K562 (cell line): ENCODE results near the gene TMEM131L. TPM values are rescaled to one million over a fixed set of nuclear protein-coding genes. Genes with fewer than 3 reads are reported as not detected.

Experiments
- ATAC-seq: fragments of 200-7000 bp; cut with Tn5 transposase; 3 replicates; pipeline ENCODE4 v1.9.1; 2020; ENCODE audit warnings: moderate library complexity
- BruUV-seq: library from RNA; stranded (reverse); fragments of 400-500 nt; replicated peaks from 2 replicates; lab custom pipeline; 2021; lab: Mats Ljungman, UMichigan
- CTCF ChIA-PET: fragments of 300-600 bp; formaldehyde crosslinking; extraction: SDS; loops from one replicate; lab custom pipeline; 2021; ENCODE audit warnings: low intra/inter-chr PET ratio; lab: Yijun Ruan, JAX
- POLR2A ChIA-PET: fragments of 300-600, 350-650 bp; sonication (Branson Sonifier 250); formaldehyde crosslinking; extraction: SDS; loops from one replicate; lab custom pipeline; 2021; ENCODE audit warnings: antibody characterized with exemption, inconsistent platforms; lab: Yijun Ruan, JAX
- DNase-seq, 4 experiments: peaks; one replicate each; pipeline versions ENCODE4 v3.0.0 to v3.0.0-alpha.2; 2011 to 2018; ENCODE audit warnings: low spot score in 3 of 4, mixed read lengths in 3 of 4; ENCODE audit errors: extremely low read depth in 1 of 4
- FAIRE-seq: peaks from 2 replicates; lab custom pipeline; 2011; peaks lifted over from hg19 to GRCh38; lab: Jason Lieb, UNC
- H2AFZ ChIP-seq: 2 replicates; pipeline ENCODE4 v1.6.0; 2011; ENCODE audit warnings: low read depth, low read length, control low read depth, inconsistent platforms
- H3K27ac ChIP-seq: fragments of 200-600 bp; 3 replicates; pipeline ENCODE4 v1.8.0; 2011; ENCODE audit warnings: low read depth, mild to moderate bottlenecking, control low read depth, inconsistent platforms, low read length, moderate library complexity, mixed read lengths; ENCODE audit errors: extremely low read depth
- H3K27me3 ChIP-seq, 2 experiments: fragments of 300-600 bp in 1 of 2; 2 replicates in 1 of 2; 3 replicates in 1 of 2; pipeline versions ENCODE4 v1.6.0 to v1.8.0; 2011; ENCODE audit warnings: inconsistent platforms in 2 of 2, low read length in 2 of 2, mild to moderate bottlenecking in 1 of 2, mixed read lengths in 1 of 2, moderate library complexity in 1 of 2; ENCODE audit not compliant: control insufficient read depth in 2 of 2, insufficient read depth in 2 of 2
- H3K36me3 ChIP-seq: fragments of 300-600 bp; 3 replicates; pipeline ENCODE4 v1.8.0; 2011; ENCODE audit warnings: mild to moderate bottlenecking, low read length, inconsistent platforms; ENCODE audit not compliant: control insufficient read depth, insufficient read depth
- H3K4me1 ChIP-seq, 2 experiments: fragments of 200-600 bp in 1 of 2; replicated peaks in 1 of 2; 2 replicates in 1 of 2; 3 replicates in 1 of 2; pipeline versions ENCODE4 v1.5.1 to v1.8.0; 2011; ENCODE audit warnings: inconsistent platforms in 2 of 2, low read length in 2 of 2, mild to moderate bottlenecking in 1 of 2, mixed read lengths in 1 of 2, moderate library complexity in 1 of 2; ENCODE audit not compliant: control insufficient read depth in 2 of 2, insufficient read depth in 2 of 2
- H3K4me2 ChIP-seq: 2 replicates; pipeline ENCODE4 v1.6.1; 2011; ENCODE audit warnings: low read length, control low read depth, inconsistent platforms, mixed read lengths; ENCODE audit not compliant: insufficient read depth
- H3K4me3 ChIP-seq: fragments of 200-600 bp; sonication (generic), shearing (Covaris generic); 2 replicates; pipeline ENCODE4 v1.5.1; 2016; ENCODE audit warnings: control low read depth, inconsistent platforms
- H3K79me2 ChIP-seq: fragments of 200-600 bp; 3 replicates; pipeline ENCODE4 v1.8.0; 2011; ENCODE audit warnings: low read length, inconsistent platforms; ENCODE audit not compliant: control insufficient read depth, insufficient read depth
- H3K9ac ChIP-seq, 2 experiments: 2 replicates each; pipeline versions ENCODE4 v1.6.0 to v1.6.1; 2011; ENCODE audit warnings: low read depth in 2 of 2, low read length in 2 of 2, control low read depth in 1 of 2, inconsistent platforms in 1 of 2, mild to moderate bottlenecking in 1 of 2, mixed read lengths in 1 of 2; ENCODE audit not compliant: insufficient read depth in 1 of 2
- H3K9me1 ChIP-seq: one replicate; pipeline ENCODE4 v1.6.0; 2011; ENCODE audit warnings: inconsistent platforms, mild to moderate bottlenecking, low read length, moderate library complexity; ENCODE audit not compliant: control insufficient read depth, insufficient read depth
- H3K9me3 ChIP-seq: replicated peaks from 2 replicates; pipeline ENCODE4 v1.5.1; 2011; ENCODE audit warnings: low read depth, low read length, inconsistent platforms; ENCODE audit not compliant: control insufficient read depth, insufficient read depth
- H4K20me1 ChIP-seq: replicated peaks from 2 replicates; pipeline ENCODE4 v1.6.1; 2011; ENCODE audit warnings: low read length, inconsistent platforms, mixed read lengths; ENCODE audit not compliant: control insufficient read depth, insufficient read depth
- ATF2 ChIP-seq: sonication (generic); formaldehyde crosslinking; IDR thresholded peaks from 2 replicates; pipeline ENCODE4 v1.8.1; 2022; ENCODE audit warnings: missing genetic modification reagents
- GABPB1 ChIP-seq: sonication (generic); formaldehyde crosslinking; IDR thresholded peaks from 2 replicates; pipeline ENCODE4 v1.8.0; 2022; ENCODE audit warnings: mild to moderate bottlenecking, missing genetic modification reagents
- HMGN3 ChIP-seq: IDR thresholded peaks from 2 replicates; pipeline ENCODE4 v1.6.1; 2011; ENCODE audit warnings: borderline replicate concordance, low read depth, mild to moderate bottlenecking, mixed read lengths, low read length; ENCODE audit not compliant: insufficient read length; ENCODE audit errors: extremely low read depth
- LEF1 ChIP-seq: fragments of 450-650 bp; IDR thresholded peaks from 2 replicates; pipeline ENCODE4 v1.6.1; 2016; ENCODE audit warnings: mild to moderate bottlenecking
- MEIS2 ChIP-seq: fragments of 450-650 bp; IDR thresholded peaks from 2 replicates; pipeline ENCODE4 v1.6.1; 2014; ENCODE audit warnings: mild to moderate bottlenecking; ENCODE audit not compliant: partially characterized antibody
- NFRKB ChIP-seq: fragments of 450-650 bp; IDR thresholded peaks from 2 replicates; pipeline ENCODE4 v1.6.1; 2016; ENCODE audit warnings: low read depth
- PHTF2 ChIP-seq: fragments of 250-450 bp; sonication (Bioruptor Pico); IDR thresholded peaks from 2 replicates; pipeline ENCODE4 v1.5.0; 2021; ENCODE audit warnings: mild to moderate bottlenecking
- PKNOX1 ChIP-seq: fragments of 450-650 bp; IDR thresholded peaks from 2 replicates; pipeline ENCODE4 v1.6.1; 2016
- RAD51 ChIP-seq: fragments of 450-650 bp; IDR thresholded peaks from 2 replicates; pipeline ENCODE4 v1.7.1; 2016; ENCODE audit warnings: low read depth, mild to moderate bottlenecking, borderline replicate concordance
- SFPQ ChIP-seq: fragments of 200-400 bp; formaldehyde crosslinking; IDR thresholded peaks from 2 replicates; pipeline ENCODE4 v1.6.1; 2017; ENCODE audit warnings: mild to moderate bottlenecking, low read depth, low read length, moderate library complexity
- ZC3H4 ChIP-seq: sonication (generic); formaldehyde crosslinking; IDR thresholded peaks from 2 replicates; pipeline ENCODE4 v1.9.0; 2021; ENCODE audit warnings: missing genetic modification reagents, borderline replicate concordance
- ZNF561 ChIP-seq: fragments of 450-650 bp; formaldehyde crosslinking; conservative IDR thresholded peaks from 2 replicates; pipeline ENCODE4 v1.4.0; 2020; ENCODE audit warnings: mild to moderate bottlenecking, moderate library complexity
- ZNF780A ChIP-seq: fragments of 250-450 bp; sonication (Bioruptor Pico); IDR thresholded peaks from 2 replicates; pipeline ENCODE4 v1.5.0; 2021; ENCODE audit warnings: mild to moderate bottlenecking
- WGBS: fragments of 100-300 bp; shearing (Covaris generic); methylation state at CpG from one replicate; pipeline ENCODE4 v1.1.6; 2016; ENCODE audit warnings: low coverage, mixed read lengths; ENCODE audit not compliant: insufficient coverage; ENCODE audit errors: missing lambda C conversion rate; 5-methylcytosine and 5-hydroxymethylcytosine counted together
- in situ Hi-C: fragments of 300-500 bp; cut with MboI; formaldehyde crosslinking; loops from 4 replicates; pipeline ENCODE4 v1.15.0; 2018; ENCODE audit warnings: inconsistent platforms, mixed read lengths
- intact Hi-C: fragments of 100-400 bp; cut with micrococcal nuclease; formaldehyde crosslinking; loops from 2 replicates; pipeline ENCODE4 v1.14.2; 2022
- polyA plus RNA-seq, 8 experiments: library from polyadenylated mRNA; depleted of rRNA in 4 of 8; stranded (reverse) in 5 of 8; unstranded in 3 of 8; fragments of >200 nt; fragmentation: Nextera tagmentation in 2 of 8; fragmentation: Illumina TruSeq in 1 of 8; extraction: Ambion mirVana in 2 of 8; extraction: Trizol in 1 of 8; gene quantifications; 2 replicates each; pipeline versions ENCODE4 v1.2.1 to v1.2.3, GENCODE V29; 2011 to 2014; ENCODE audit warnings: inconsistent platforms in 1 of 8, missing spikeins in 1 of 8
- total RNA-seq, 7 experiments: library from RNA; depleted of rRNA in 6 of 7; stranded (reverse); fragments of >200 nt in 6 of 7; fragmentation: Illumina TruSeq in 2 of 7; extraction: Trizol in 2 of 7; gene quantifications; 2 replicates each; pipeline versions ENCODE4 v1.2.1 to v1.2.3, GENCODE V29; 2011 to 2021; ENCODE audit warnings: low replicate concordance in 1 of 7

The TMEM131L gene
- total and polyA plus RNA-seq, 9 of the 15 experiments (the other 6 are each of a cell fraction or from before 2014, with no cell fraction given): 1.2 to 20.8 (median 12.9) TPM

- in situ Hi-C loops: no loop called here
- no peak overlapping the region for H3K4me2 ChIP-seq
- ChIA-PET CTCF (no interaction called here), POLR2A (interaction anchor here (0.6 kb wide), 1 partner anchor 305 kb away, joined by 3 read pairs; no protein-coding TSS in a partner anchor)
- TF ChIP-seq GABPB1 (CRISPR knock-in tag) (no peak), MEIS2 (no peak), PHTF2 (CRISPR knock-in tag) (no peak), HMGN3 (no peak), ZC3H4 (no peak), SFPQ (no peak), LEF1 (no peak), ZNF561 (CRISPR knock-in tag) (no peak), PKNOX1 (no peak), ATF2 (CRISPR knock-in tag) (no peak), RAD51 (no peak), ZNF780A (CRISPR knock-in tag) (no peak), NFRKB (no peak)
- TF ChIP-seq, all 486 proteins: peak for 0
- H4K20me1 ChIP-seq: no peaks in the 10 kb centered on the region
- H3K4me1 ChIP-seq: no peaks in the 10 kb centered on the region
- H3K27me3 ChIP-seq: no peaks in the 10 kb centered on the region
- no peak overlapping the region for H2AFZ ChIP-seq
- intact Hi-C loops: no loop called here
- DNase-seq: no peak
- no peak overlapping the region for H3K27ac ChIP-seq
- no peaks in the 10 kb centered on the region for H3K9me3 ChIP-seq
- 91% methylated on average over 8 of the region's 8 CpGs for whole genome bisulfite sequencing
- H3K4me3 ChIP-seq: no peak overlapping the region
- no peak overlapping the region for H3K9ac ChIP-seq
- peaks cover 3% of the 10 kb centered on the region for H3K9me1 ChIP-seq
- FAIRE-seq: no peak
- no TSS peak for BruUV-seq
- H3K36me3 ChIP-seq: peaks cover 82% of the 10 kb centered on the region
- H3K79me2 ChIP-seq: no peaks in the 10 kb centered on the region
- no peak for ATAC-seq
Measured at GRCh38 chr4:153628796-153629315, 162.7 kb downstream of the TMEM131L start.
